Stomach (tissue), 4 donors: ENCODE data around the gene ADGRE1.

Experiments used
- POLR2A ChIP-seq, 4 donors: fragments of 450-650 bp; IDR thresholded peaks; one replicate each; pipeline ENCODE4 v1.6.1; 2016; ENCODE audit warnings: antibody characterized with exemption in 4 of 4, control low read depth in 2 of 4, mild to moderate bottlenecking in 1 of 4, moderate library complexity in 1 of 4
- TF ChIP-seq, protein P1 (sequence below), 7 experiments: fragments of 450-650 bp in 4 of 7; fragments of 200-600 bp in 3 of 7; sonication (generic) in 3 of 7; IDR thresholded peaks; one replicate each; pipeline ENCODE4 v1.5.1; 2016 to 2019; ENCODE audit warnings: antibody characterized with exemption in 7 of 7, control low read depth in 2 of 7, mild to moderate bottlenecking in 1 of 7

DNA sequence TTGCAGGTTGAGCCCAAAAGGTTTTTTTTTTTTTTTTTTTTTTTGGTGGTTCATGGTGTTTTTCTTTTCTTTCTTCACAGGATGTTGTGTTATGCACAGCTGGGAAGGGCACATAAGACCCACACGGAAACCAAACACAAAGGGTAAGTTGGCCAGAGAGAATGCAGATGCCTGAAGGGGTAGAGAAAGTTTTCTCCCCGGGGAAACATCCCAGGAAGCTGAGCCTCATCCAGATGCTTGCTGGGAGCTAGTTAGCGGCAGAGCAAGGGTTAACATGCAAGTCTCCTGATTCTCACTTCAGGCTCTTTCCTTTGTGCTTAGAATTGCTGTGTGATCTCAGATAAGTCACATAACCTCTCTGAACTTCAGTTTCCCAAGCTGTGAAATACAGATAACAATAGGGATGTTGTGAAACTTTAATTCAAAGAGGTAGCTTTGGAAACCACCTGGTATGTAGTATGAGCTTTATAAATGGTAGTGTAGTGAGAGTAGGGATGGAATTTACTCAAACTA is 3.1 kb downstream of the ADGRE1 start:
- TF ChIP-seq, protein P1, sequence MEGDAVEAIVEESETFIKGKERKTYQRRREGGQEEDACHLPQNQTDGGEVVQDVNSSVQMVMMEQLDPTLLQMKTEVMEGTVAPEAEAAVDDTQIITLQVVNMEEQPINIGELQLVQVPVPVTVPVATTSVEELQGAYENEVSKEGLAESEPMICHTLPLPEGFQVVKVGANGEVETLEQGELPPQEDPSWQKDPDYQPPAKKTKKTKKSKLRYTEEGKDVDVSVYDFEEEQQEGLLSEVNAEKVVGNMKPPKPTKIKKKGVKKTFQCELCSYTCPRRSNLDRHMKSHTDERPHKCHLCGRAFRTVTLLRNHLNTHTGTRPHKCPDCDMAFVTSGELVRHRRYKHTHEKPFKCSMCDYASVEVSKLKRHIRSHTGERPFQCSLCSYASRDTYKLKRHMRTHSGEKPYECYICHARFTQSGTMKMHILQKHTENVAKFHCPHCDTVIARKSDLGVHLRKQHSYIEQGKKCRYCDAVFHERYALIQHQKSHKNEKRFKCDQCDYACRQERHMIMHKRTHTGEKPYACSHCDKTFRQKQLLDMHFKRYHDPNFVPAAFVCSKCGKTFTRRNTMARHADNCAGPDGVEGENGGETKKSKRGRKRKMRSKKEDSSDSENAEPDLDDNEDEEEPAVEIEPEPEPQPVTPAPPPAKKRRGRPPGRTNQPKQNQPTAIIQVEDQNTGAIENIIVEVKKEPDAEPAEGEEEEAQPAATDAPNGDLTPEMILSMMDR (IDR thresholded peaks at IDR 0.05): no peak
- TF ChIP-seq POLR2A (IDR thresholded peaks at IDR 0.05): no peak
